OCI-LY3 (cell line): ENCODE measurements around the gene OPTN.

Experiments
- EZH2phosphoT487 ChIP-seq: fragments of 200-600 bp; shearing (Covaris generic); IDR thresholded peaks from 2 replicates; pipeline ENCODE4 v1.6.1; 2018; ENCODE audit warnings: antibody characterized with exemption, mixed run types, low read depth
- TF ChIP-seq, protein P1 (sequence below): fragments of 200-600, 300-600 bp; sonication (generic); IDR thresholded peaks from 2 replicates; pipeline ENCODE4 v1.5.1; 2014; ENCODE audit warnings: antibody characterized with exemption, low read length, low read depth

DNA sequence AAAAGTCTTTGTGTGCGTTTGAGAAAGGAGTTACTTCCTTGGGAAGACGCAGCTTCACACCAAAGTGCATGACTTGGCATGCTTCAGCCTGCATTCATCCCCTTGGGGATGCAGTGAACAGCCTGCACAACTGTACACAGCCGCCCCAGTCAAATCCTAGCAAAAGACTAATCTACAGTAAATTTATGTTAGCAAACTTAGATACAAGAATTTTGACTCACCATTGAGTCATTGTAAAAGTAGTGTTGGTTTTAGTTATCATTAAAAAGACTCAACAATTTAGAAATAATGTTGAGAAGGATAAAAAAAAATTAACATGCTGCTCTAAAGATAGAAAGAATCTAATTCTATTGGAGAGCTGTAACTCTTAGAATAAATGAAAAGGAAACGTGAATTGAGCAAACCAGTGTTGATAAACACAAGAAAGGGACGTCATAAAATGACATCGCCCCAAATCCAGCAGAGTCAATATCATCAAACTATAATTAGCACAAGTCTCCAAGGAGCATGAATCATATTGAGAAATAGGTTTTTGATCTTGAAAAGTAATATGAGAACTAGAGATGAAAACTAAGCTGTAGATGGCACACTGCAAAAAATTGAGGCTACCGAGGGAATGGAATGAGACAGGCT lies 11.9 kb upstream of the OPTN start:
- TF ChIP-seq, protein P1, sequence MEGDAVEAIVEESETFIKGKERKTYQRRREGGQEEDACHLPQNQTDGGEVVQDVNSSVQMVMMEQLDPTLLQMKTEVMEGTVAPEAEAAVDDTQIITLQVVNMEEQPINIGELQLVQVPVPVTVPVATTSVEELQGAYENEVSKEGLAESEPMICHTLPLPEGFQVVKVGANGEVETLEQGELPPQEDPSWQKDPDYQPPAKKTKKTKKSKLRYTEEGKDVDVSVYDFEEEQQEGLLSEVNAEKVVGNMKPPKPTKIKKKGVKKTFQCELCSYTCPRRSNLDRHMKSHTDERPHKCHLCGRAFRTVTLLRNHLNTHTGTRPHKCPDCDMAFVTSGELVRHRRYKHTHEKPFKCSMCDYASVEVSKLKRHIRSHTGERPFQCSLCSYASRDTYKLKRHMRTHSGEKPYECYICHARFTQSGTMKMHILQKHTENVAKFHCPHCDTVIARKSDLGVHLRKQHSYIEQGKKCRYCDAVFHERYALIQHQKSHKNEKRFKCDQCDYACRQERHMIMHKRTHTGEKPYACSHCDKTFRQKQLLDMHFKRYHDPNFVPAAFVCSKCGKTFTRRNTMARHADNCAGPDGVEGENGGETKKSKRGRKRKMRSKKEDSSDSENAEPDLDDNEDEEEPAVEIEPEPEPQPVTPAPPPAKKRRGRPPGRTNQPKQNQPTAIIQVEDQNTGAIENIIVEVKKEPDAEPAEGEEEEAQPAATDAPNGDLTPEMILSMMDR = no peak
- no peak for TF ChIP-seq EZH2phosphoT487
